ENCODE measurements around the gene MIEF1.

Gene MIEF1

DNA sequence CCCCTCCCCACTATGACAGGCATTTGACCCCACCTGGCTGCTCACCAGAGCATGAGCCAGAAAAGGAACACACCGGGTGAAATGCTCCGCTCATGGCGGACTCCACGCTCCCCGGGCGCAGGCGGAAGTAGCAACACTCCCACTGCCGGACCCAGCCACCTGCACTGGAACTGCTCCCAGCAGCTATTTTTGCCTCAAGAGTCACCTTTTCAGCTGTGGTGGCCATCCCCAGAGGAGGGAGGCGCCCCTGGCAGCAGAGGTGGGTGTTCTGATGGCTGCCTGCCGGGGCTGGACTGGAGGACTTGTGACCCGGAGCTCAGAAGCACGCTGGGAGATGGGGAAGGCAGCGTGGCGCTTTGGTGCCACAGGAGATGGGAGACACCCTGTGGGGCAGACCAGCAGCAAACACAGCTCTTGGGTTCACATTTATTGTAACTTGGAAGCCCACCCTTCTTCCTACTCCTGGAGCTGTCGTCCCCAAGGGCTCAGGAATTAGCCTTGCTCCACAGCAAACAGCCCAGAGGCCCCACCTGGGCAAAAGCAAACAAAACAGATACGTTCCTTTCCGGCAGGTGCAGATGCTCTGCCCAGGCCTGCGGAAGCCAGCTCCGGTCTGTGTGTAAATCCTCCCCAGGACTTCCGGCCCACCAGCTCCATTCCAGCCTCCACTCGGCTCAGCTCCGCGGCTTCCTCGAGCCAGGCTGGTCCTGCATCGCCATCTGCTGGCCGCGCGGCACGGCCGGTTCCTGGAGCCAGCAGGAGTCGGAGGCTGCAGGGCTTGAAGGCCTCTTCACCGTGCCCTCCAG, 26.8 kb downstream of the MIEF1 start (continued):
- peak; percentile 99 for TF ChIP-seq ZSCAN30 (tag by site-specific recombination; IDR thresholded peaks at IDR 0.05)
- TF ChIP-seq ZNF501 (tag by site-specific recombination; IDR thresholded peaks at IDR 0.05) = peak; percentile 96
- no peak for TF ChIP-seq ZNF596 (tag by site-specific recombination; IDR thresholded peaks at IDR 0.05)
- peak; percentile 93 for TF ChIP-seq ZNF785 (tag by site-specific recombination; IDR thresholded peaks at IDR 0.05)
- peak; percentile 75; the same call in 1 of the 2 replicates for TF ChIP-seq BCL11A (tag by site-specific recombination; IDR thresholded peaks at IDR 0.05; ENCODE audit: low read depth)
- TF ChIP-seq, protein P1, sequence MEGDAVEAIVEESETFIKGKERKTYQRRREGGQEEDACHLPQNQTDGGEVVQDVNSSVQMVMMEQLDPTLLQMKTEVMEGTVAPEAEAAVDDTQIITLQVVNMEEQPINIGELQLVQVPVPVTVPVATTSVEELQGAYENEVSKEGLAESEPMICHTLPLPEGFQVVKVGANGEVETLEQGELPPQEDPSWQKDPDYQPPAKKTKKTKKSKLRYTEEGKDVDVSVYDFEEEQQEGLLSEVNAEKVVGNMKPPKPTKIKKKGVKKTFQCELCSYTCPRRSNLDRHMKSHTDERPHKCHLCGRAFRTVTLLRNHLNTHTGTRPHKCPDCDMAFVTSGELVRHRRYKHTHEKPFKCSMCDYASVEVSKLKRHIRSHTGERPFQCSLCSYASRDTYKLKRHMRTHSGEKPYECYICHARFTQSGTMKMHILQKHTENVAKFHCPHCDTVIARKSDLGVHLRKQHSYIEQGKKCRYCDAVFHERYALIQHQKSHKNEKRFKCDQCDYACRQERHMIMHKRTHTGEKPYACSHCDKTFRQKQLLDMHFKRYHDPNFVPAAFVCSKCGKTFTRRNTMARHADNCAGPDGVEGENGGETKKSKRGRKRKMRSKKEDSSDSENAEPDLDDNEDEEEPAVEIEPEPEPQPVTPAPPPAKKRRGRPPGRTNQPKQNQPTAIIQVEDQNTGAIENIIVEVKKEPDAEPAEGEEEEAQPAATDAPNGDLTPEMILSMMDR (tag by site-specific recombination; IDR thresholded peaks at IDR 0.05) = peak; percentile 100
- peak; percentile 88 for TF ChIP-seq ZNF629 (tag by site-specific recombination; IDR thresholded peaks at IDR 0.05)
- TF ChIP-seq, protein P2, sequence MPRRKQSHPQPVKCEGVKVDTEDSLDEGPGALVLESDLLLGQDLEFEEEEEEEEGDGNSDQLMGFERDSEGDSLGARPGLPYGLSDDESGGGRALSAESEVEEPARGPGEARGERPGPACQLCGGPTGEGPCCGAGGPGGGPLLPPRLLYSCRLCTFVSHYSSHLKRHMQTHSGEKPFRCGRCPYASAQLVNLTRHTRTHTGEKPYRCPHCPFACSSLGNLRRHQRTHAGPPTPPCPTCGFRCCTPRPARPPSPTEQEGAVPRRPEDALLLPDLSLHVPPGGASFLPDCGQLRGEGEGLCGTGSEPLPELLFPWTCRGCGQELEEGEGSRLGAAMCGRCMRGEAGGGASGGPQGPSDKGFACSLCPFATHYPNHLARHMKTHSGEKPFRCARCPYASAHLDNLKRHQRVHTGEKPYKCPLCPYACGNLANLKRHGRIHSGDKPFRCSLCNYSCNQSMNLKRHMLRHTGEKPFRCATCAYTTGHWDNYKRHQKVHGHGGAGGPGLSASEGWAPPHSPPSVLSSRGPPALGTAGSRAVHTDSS (tag by site-specific recombination; IDR thresholded peaks at IDR 0.05) = peak; percentile 67; the same call in 1 of the 2 replicates
- TF ChIP-seq, protein P3, sequence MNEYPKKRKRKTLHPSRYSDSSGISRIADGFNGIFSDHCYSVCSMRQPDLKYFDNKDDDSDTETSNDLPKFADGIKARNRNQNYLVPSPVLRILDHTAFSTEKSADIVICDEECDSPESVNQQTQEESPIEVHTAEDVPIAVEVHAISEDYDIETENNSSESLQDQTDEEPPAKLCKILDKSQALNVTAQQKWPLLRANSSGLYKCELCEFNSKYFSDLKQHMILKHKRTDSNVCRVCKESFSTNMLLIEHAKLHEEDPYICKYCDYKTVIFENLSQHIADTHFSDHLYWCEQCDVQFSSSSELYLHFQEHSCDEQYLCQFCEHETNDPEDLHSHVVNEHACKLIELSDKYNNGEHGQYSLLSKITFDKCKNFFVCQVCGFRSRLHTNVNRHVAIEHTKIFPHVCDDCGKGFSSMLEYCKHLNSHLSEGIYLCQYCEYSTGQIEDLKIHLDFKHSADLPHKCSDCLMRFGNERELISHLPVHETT (tag by site-specific recombination; IDR thresholded peaks at IDR 0.05) = peak; percentile 96
- TF ChIP-seq ZNF2 (tag by site-specific recombination; IDR thresholded peaks at IDR 0.05) = peak; percentile 96
- TF ChIP-seq KLF8 (tag by site-specific recombination; IDR thresholded peaks at IDR 0.05) = peak; percentile 96
- TF ChIP-seq ZNF341 (tag by site-specific recombination; IDR thresholded peaks at IDR 0.05; ENCODE audit: low read depth) = 0 out of 2 replicates have a peak, but pooled peaks have one; percentile 35
- TF ChIP-seq REPIN1 (tag by site-specific recombination; IDR thresholded peaks at IDR 0.05; ENCODE audit: low read depth) = peak; percentile 58; the same call in 1 of the 2 replicates
- peak; percentile 85 for TF ChIP-seq KLF16 (tag by site-specific recombination; IDR thresholded peaks at IDR 0.05)
- 0 out of 2 replicates have a peak, but pooled peaks have one; percentile 32 for TF ChIP-seq ZNF366 (tag by site-specific recombination; conservative IDR thresholded peaks at IDR 0.05)
- no peak for TF ChIP-seq ZNF610 (tag by site-specific recombination; IDR thresholded peaks at IDR 0.05; ENCODE audit: borderline replicate concordance)
- TF ChIP-seq, protein P4, sequence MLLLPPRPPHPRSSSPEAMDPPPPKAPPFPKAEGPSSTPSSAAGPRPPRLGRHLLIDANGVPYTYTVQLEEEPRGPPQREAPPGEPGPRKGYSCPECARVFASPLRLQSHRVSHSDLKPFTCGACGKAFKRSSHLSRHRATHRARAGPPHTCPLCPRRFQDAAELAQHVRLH (tag by site-specific recombination; IDR thresholded peaks at IDR 0.05) = peak; percentile 86; the same call in 1 of the 2 replicates
- peak; percentile 100 for TF ChIP-seq ZNF324 (tag by site-specific recombination; IDR thresholded peaks at IDR 0.05)
- TF ChIP-seq, protein P5, sequence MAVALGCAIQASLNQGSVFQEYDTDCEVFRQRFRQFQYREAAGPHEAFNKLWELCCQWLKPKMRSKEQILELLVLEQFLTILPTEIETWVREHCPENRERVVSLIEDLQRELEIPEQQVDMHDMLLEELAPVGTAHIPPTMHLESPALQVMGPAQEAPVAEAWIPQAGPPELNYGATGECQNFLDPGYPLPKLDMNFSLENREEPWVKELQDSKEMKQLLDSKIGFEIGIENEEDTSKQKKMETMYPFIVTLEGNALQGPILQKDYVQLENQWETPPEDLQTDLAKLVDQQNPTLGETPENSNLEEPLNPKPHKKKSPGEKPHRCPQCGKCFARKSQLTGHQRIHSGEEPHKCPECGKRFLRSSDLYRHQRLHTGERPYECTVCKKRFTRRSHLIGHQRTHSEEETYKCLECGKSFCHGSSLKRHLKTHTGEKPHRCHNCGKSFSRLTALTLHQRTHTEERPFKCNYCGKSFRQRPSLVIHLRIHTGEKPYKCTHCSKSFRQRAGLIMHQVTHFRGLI (tag by site-specific recombination; IDR thresholded peaks at IDR 0.05) = peak; percentile 53; the same call in 1 of the 2 replicates
- TF ChIP-seq, protein P6, sequence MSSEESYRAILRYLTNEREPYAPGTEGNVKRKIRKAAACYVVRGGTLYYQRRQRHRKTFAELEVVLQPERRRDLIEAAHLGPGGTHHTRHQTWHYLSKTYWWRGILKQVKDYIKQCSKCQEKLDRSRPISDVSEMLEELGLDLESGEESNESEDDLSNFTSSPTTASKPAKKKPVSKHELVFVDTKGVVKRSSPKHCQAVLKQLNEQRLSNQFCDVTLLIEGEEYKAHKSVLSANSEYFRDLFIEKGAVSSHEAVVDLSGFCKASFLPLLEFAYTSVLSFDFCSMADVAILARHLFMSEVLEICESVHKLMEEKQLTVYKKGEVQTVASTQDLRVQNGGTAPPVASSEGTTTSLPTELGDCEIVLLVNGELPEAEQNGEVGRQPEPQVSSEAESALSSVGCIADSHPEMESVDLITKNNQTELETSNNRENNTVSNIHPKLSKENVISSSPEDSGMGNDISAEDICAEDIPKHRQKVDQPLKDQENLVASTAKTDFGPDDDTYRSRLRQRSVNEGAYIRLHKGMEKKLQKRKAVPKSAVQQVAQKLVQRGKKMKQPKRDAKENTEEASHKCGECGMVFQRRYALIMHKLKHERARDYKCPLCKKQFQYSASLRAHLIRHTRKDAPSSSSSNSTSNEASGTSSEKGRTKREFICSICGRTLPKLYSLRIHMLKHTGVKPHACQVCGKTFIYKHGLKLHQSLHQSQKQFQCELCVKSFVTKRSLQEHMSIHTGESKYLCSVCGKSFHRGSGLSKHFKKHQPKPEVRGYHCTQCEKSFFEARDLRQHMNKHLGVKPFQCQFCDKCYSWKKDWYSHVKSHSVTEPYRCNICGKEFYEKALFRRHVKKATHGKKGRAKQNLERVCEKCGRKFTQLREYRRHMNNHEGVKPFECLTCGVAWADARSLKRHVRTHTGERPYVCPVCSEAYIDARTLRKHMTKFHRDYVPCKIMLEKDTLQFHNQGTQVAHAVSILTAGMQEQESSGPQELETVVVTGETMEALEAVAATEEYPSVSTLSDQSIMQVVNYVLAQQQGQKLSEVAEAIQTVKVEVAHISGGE (tag by site-specific recombination; conservative IDR thresholded peaks at IDR 0.05; ENCODE audit: low read depth) = peak; percentile 71
- peak; percentile 35; the same call in 1 of the 2 replicates for TF ChIP-seq ZFHX2 (tag by site-specific recombination; conservative IDR thresholded peaks at IDR 0.05)
- TF ChIP-seq HOXA7 (CRISPR knock-in tag; IDR thresholded peaks at IDR 0.05; ENCODE audit: borderline replicate concordance) = no peak
- peak; percentile 99 for TF ChIP-seq ZNF654 (tag by site-specific recombination; IDR thresholded peaks at IDR 0.05; ENCODE audit: low read depth)
- no peak for TF ChIP-seq ZNF155 (tag by site-specific recombination; IDR thresholded peaks at IDR 0.05)
- no peak for TF ChIP-seq ZNF571 (tag by site-specific recombination; IDR thresholded peaks at IDR 0.05)
- TF ChIP-seq KLF10 (tag by site-specific recombination; IDR thresholded peaks at IDR 0.05) = peak; percentile 65; the same call in 1 of the 2 replicates
- TF ChIP-seq, protein P7, sequence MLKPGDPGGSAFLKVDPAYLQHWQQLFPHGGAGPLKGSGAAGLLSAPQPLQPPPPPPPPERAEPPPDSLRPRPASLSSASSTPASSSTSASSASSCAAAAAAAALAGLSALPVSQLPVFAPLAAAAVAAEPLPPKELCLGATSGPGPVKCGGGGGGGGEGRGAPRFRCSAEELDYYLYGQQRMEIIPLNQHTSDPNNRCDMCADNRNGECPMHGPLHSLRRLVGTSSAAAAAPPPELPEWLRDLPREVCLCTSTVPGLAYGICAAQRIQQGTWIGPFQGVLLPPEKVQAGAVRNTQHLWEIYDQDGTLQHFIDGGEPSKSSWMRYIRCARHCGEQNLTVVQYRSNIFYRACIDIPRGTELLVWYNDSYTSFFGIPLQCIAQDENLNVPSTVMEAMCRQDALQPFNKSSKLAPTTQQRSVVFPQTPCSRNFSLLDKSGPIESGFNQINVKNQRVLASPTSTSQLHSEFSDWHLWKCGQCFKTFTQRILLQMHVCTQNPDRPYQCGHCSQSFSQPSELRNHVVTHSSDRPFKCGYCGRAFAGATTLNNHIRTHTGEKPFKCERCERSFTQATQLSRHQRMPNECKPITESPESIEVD (tag by site-specific recombination; IDR thresholded peaks at IDR 0.05) = peak; percentile 31; the same call in 1 of the 2 replicates

Measured in HEK293 (cell line).